MM.1S (cell line): ENCODE measurements around the gene PSMD6.

ENCODE experiments used
- EZH2 ChIP-seq: fragments of 300-600 bp; sonication (generic); optimal IDR thresholded peaks from 2 replicates; pipeline ENCODE3; 2017; ENCODE audit warnings: low read depth, mild to moderate bottlenecking, antibody characterized with exemption, low read length, mixed read lengths
- EZH2phosphoT487 ChIP-seq: fragments of 300-600 bp; sonication (generic); IDR thresholded peaks from 2 replicates; pipeline ENCODE4 v1.6.1; 2018; ENCODE audit warnings: antibody characterized with exemption, low read length
- TF ChIP-seq, protein P1 (sequence below): fragments of 300-600 bp; sonication (generic); IDR thresholded peaks from 2 replicates; pipeline ENCODE4 v1.5.1; 2016; ENCODE audit warnings: antibody characterized with exemption, low read length, mixed read lengths

GRCh38 chr3:63964681-63965485 is 58.4 kb downstream of the PSMD6 start:
- TF ChIP-seq, protein P1, sequence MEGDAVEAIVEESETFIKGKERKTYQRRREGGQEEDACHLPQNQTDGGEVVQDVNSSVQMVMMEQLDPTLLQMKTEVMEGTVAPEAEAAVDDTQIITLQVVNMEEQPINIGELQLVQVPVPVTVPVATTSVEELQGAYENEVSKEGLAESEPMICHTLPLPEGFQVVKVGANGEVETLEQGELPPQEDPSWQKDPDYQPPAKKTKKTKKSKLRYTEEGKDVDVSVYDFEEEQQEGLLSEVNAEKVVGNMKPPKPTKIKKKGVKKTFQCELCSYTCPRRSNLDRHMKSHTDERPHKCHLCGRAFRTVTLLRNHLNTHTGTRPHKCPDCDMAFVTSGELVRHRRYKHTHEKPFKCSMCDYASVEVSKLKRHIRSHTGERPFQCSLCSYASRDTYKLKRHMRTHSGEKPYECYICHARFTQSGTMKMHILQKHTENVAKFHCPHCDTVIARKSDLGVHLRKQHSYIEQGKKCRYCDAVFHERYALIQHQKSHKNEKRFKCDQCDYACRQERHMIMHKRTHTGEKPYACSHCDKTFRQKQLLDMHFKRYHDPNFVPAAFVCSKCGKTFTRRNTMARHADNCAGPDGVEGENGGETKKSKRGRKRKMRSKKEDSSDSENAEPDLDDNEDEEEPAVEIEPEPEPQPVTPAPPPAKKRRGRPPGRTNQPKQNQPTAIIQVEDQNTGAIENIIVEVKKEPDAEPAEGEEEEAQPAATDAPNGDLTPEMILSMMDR, result no peak
- no peak for TF ChIP-seq EZH2
- TF ChIP-seq EZH2phosphoT487, result no peak
